Thoracic aorta (tissue), 2 donors: Measurements from ENCODE around the gene INTS6. TPM values are rescaled to one million over a fixed set of nuclear protein-coding genes. Genes with fewer than 3 reads are reported as not detected.

Source experiments
- ATAC-seq: fragments of 150-250 bp; one replicate; pipeline ENCODE4 v1.8.0; 2017; ENCODE audit warnings: low read depth; ENCODE audit not compliant: insufficient number of reproducible peaks, low FRiP score
- DNase-seq: peaks from one replicate; pipeline ENCODE4 v3.0.0-alpha.2; 2020; ENCODE audit warnings: low spot score
- H3K27ac ChIP-seq, 2 donors: fragments of 200-600 bp; sonication (generic); 1 replicate in 1 of 2; 2 replicates in 1 of 2; pipeline ENCODE4 v1.5.1; 2016; ENCODE audit warnings: mild to moderate bottlenecking in 2 of 2, moderate library complexity in 2 of 2
- H3K27me3 ChIP-seq: fragments of 200-600 bp; sonication (generic); replicated peaks from 2 replicates; pipeline ENCODE4 v1.6.0; 2016; ENCODE audit warnings: mild to moderate bottlenecking; ENCODE audit not compliant: insufficient read depth
- H3K36me3 ChIP-seq: fragments of 200-600 bp; sonication (generic); one replicate; pipeline ENCODE4 v1.5.1; 2016
- H3K4me1 ChIP-seq, 2 donors: fragments of 200-600 bp; sonication (generic); 1 replicate in 1 of 2; 2 replicates in 1 of 2; pipeline versions ENCODE4 v1.5.1 to v1.6.0; 2016; ENCODE audit warnings: low read depth in 2 of 2, mild to moderate bottlenecking in 1 of 2; ENCODE audit not compliant: control insufficient read depth in 1 of 2
- H3K4me3 ChIP-seq: fragments of 200-600 bp; sonication (generic); 2 replicates; pipeline ENCODE4 v1.5.1; 2016; ENCODE audit warnings: mild to moderate bottlenecking
- H3K9me3 ChIP-seq: fragments of 200-600 bp; sonication (generic); 2 replicates; pipeline ENCODE4 v1.5.1; 2016
- total RNA-seq, 2 donors: library from RNA; depleted of rRNA; stranded (reverse); fragments of >200 nt; gene quantifications; one replicate each; pipeline versions ENCODE4 v1.1.0 to v1.2.3, GENCODE V29; 2016
- TF ChIP-seq, protein P1 (sequence below): fragments of 200-600 bp; sonication (generic); IDR thresholded peaks from one replicate; pipeline ENCODE4 v1.5.1; 2019; ENCODE audit warnings: antibody characterized with exemption

The INTS6 gene
- total RNA-seq, 2 donors from 2014 or later: 20.7 to 34.8 TPM

GRCh38 chr13:51475727-51476501 lies 23.1 kb upstream of the INTS6 start:
- H3K4me1 ChIP-seq: no peaks in the 10 kb centered on the region
- ATAC-seq (no peak), DNase-seq (no peak)
- no peaks in the 10 kb centered on the region for H3K9me3 ChIP-seq
- no peak overlapping the region for H3K4me3 ChIP-seq
- H3K36me3 ChIP-seq: no peaks in the 10 kb centered on the region
- H3K27me3 ChIP-seq: no peaks in the 10 kb centered on the region
- no peak overlapping the region for H3K27ac ChIP-seq
- TF ChIP-seq, protein P1, sequence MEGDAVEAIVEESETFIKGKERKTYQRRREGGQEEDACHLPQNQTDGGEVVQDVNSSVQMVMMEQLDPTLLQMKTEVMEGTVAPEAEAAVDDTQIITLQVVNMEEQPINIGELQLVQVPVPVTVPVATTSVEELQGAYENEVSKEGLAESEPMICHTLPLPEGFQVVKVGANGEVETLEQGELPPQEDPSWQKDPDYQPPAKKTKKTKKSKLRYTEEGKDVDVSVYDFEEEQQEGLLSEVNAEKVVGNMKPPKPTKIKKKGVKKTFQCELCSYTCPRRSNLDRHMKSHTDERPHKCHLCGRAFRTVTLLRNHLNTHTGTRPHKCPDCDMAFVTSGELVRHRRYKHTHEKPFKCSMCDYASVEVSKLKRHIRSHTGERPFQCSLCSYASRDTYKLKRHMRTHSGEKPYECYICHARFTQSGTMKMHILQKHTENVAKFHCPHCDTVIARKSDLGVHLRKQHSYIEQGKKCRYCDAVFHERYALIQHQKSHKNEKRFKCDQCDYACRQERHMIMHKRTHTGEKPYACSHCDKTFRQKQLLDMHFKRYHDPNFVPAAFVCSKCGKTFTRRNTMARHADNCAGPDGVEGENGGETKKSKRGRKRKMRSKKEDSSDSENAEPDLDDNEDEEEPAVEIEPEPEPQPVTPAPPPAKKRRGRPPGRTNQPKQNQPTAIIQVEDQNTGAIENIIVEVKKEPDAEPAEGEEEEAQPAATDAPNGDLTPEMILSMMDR: no peak

- TF ChIP-seq, protein P1: no peak
- Histone ChIP-seq H3K36me3 (no peaks in the 10 kb centered on the region), H3K9me3 (no peaks in the 10 kb centered on the region), H3K27me3 (no peaks in the 10 kb centered on the region), H3K27ac (no peak overlapping the region), H3K4me3 (no peak overlapping the region), H3K4me1 (no peaks in the 10 kb centered on the region)
- DNase-seq: no peak
- no peak for ATAC-seq
Observed at GRCh38 chr13:51469790-51470189, 17.0 kb upstream of the INTS6 start.

- Histone ChIP-seq H3K9me3 (no peaks in the 10 kb centered on the region), H3K4me1 (no peaks in the 10 kb centered on the region), H3K4me3 (no peak overlapping the region), H3K36me3 (no peaks in the 10 kb centered on the region), H3K27me3 (no peaks in the 10 kb centered on the region), H3K27ac (no peak overlapping the region)
- TF ChIP-seq, protein P1: no peak
- ATAC-seq: no peak
- no peak for DNase-seq
Observed at GRCh38 chr13:51467730-51468129, 14.9 kb upstream of the INTS6 start.

GRCh38 chr13:51465124-51465523 lies 12.3 kb upstream of the INTS6 start:
- Histone ChIP-seq H3K27me3 (no peaks in the 10 kb centered on the region), H3K36me3 (no peaks in the 10 kb centered on the region), H3K9me3 (no peaks in the 10 kb centered on the region), H3K4me1 (no peaks in the 10 kb centered on the region), H3K27ac (no peak overlapping the region), H3K4me3 (no peak overlapping the region)
- DNase-seq (no peak), ATAC-seq (no peak)
- TF ChIP-seq, protein P1: no peak

- DNase-seq: no peak
- Histone ChIP-seq H3K4me1 (peaks cover 4 to 16% of the 10 kb centered on the region in 2 donors), H3K27ac (no peak overlapping the region), H3K9me3 (no peaks in the 10 kb centered on the region), H3K27me3 (no peaks in the 10 kb centered on the region), H3K4me3 (no peak overlapping the region), H3K36me3 (no peaks in the 10 kb centered on the region)
- TF ChIP-seq, protein P1: no peak
- no peak for ATAC-seq
Observed at GRCh38 chr13:51457086-51457815, 4.4 kb upstream of the INTS6 start.
